CD14-positive monocyte (primary cell): ENCODE results near the gene TULP1. TPM values are rescaled to one million over a fixed set of nuclear protein-coding genes. Genes with fewer than 3 reads are reported as not detected.

Experiments used
- DNase-seq, 3 donors: peaks; one replicate each; pipeline ENCODE4 v3.0.0-alpha.2; 2011 to 2022
- H2AFZ ChIP-seq: 2 replicates; pipeline ENCODE4 v1.6.0; 2012; ENCODE audit warnings: mild to moderate bottlenecking, low read depth, low read length, inconsistent platforms; ENCODE audit not compliant: insufficient read depth, poor library complexity, severe bottlenecking
- H3K27ac ChIP-seq, 2 donors: 1 replicate in 1 of 2; 2 replicates in 1 of 2; pipeline ENCODE4 v1.5.1; 2012 to 2013; ENCODE audit warnings: low read length in 2 of 2, control low read depth in 1 of 2, inconsistent platforms in 1 of 2, low read depth in 1 of 2, mild to moderate bottlenecking in 1 of 2
- H3K27me3 ChIP-seq, 2 donors: one replicate each; pipeline versions ENCODE4 v1.6.0 to v1.6.1; 2011 to 2013; ENCODE audit warnings: low read length in 2 of 2; ENCODE audit not compliant: control insufficient read depth in 2 of 2, insufficient read depth in 2 of 2
- H3K36me3 ChIP-seq, 2 donors: replicated peaks in 1 of 2; 1 replicate in 1 of 2; 2 replicates in 1 of 2; pipeline versions ENCODE4 v1.5.1 to v1.6.1; 2012 to 2013; ENCODE audit warnings: low read length in 2 of 2, control low read depth in 1 of 2, inconsistent platforms in 1 of 2, mild to moderate bottlenecking in 1 of 2; ENCODE audit not compliant: insufficient read depth in 2 of 2, control insufficient read depth in 1 of 2
- H3K4me1 ChIP-seq, 2 donors: 1 replicate in 1 of 2; 2 replicates in 1 of 2; pipeline versions ENCODE4 v1.5.1 to v1.6.1; 2012 to 2013; ENCODE audit warnings: low read length in 2 of 2, control low read depth in 1 of 2, inconsistent platforms in 1 of 2, mild to moderate bottlenecking in 1 of 2, moderate library complexity in 1 of 2; ENCODE audit not compliant: insufficient read depth in 2 of 2, control insufficient read depth in 1 of 2
- H3K4me2 ChIP-seq: replicated peaks from 2 replicates; pipeline ENCODE3; 2012; ENCODE audit warnings: low read length, moderate library complexity, mild to moderate bottlenecking; ENCODE audit not compliant: poor library complexity, severe bottlenecking; ENCODE audit errors: extremely low read depth
- H3K4me3 ChIP-seq, 3 experiments: fragments of 200-600 bp in 1 of 3; sonication (generic) in 1 of 3; replicated peaks in 1 of 3; 1 replicate in 2 of 3; 2 replicates in 1 of 3; pipeline ENCODE4 v1.5.1; 2011 to 2013; ENCODE audit warnings: low read length in 3 of 3, mild to moderate bottlenecking in 3 of 3, control low read depth in 2 of 3, low read depth in 2 of 3, inconsistent platforms in 1 of 3, moderate library complexity in 1 of 3
- H3K79me2 ChIP-seq: 2 replicates; pipeline ENCODE4 v1.6.0; 2012; ENCODE audit warnings: mild to moderate bottlenecking, control low read depth, inconsistent platforms, low read length, moderate library complexity; ENCODE audit not compliant: insufficient read depth
- H3K9ac ChIP-seq: 2 replicates; pipeline ENCODE4 v1.6.0; 2017; ENCODE audit warnings: low read length, mild to moderate bottlenecking; ENCODE audit not compliant: insufficient read depth, poor library complexity, severe bottlenecking
- H3K9me3 ChIP-seq, 2 donors: replicated peaks in 1 of 2; 1 replicate in 1 of 2; 2 replicates in 1 of 2; pipeline versions ENCODE4 v1.5.1 to v1.6.1; 2012 to 2013; ENCODE audit warnings: low read length in 2 of 2, control low read depth in 1 of 2; ENCODE audit not compliant: control insufficient read depth in 1 of 2, insufficient read depth in 1 of 2
- H4K20me1 ChIP-seq: 2 replicates; pipeline ENCODE4 v1.6.0; 2012; ENCODE audit warnings: mild to moderate bottlenecking, low read length, control low read depth, moderate library complexity; ENCODE audit not compliant: insufficient read depth
- H3K27ac Mint-ChIP-seq, 7 donors: one replicate each; pipeline ENCODE4 v1.8.0; 2020; ENCODE audit warnings: mild to moderate bottlenecking in 7 of 7, mixed read lengths in 7 of 7, moderate library complexity in 6 of 7, inconsistent platforms in 2 of 7
- H3K27me3 Mint-ChIP-seq, 3 donors: one replicate each; pipeline ENCODE4 v1.8.0; 2021 to 2022; ENCODE audit warnings: low read depth in 3 of 3, mild to moderate bottlenecking in 3 of 3, mixed read lengths in 3 of 3, moderate library complexity in 3 of 3, inconsistent platforms in 1 of 3
- H3K36me3 Mint-ChIP-seq, 2 donors: one replicate each; pipeline ENCODE4 v1.8.0; 2020; ENCODE audit warnings: mixed read lengths in 2 of 2, inconsistent platforms in 1 of 2, mild to moderate bottlenecking in 1 of 2
- H3K4me1 Mint-ChIP-seq: one replicate; pipeline ENCODE4 v1.8.0; 2020; ENCODE audit warnings: mild to moderate bottlenecking, mixed read lengths
- H3K4me3 Mint-ChIP-seq, 2 donors: one replicate each; pipeline ENCODE4 v1.8.0; 2020; ENCODE audit warnings: mild to moderate bottlenecking in 2 of 2, mixed read lengths in 2 of 2, moderate library complexity in 1 of 2
- H3K9me3 Mint-ChIP-seq, 7 donors: one replicate each; pipeline ENCODE4 v1.8.0; 2020 to 2022; ENCODE audit warnings: mixed read lengths in 7 of 7, mild to moderate bottlenecking in 6 of 7, moderate library complexity in 6 of 7, inconsistent platforms in 2 of 7
- WGBS: methylation state at CpG from one replicate; pipeline ENCODE4 v1.1.5; 2013; ENCODE audit warnings: missing lambda C conversion rate; ENCODE audit not compliant: insufficient coverage; 5-methylcytosine and 5-hydroxymethylcytosine counted together
- intact Hi-C, 2 donors: fragments of 100-400 bp; cut with micrococcal nuclease; formaldehyde crosslinking; loops; one replicate each; pipeline versions ENCODE4 v1.15.0 to v1.15.1; 2023
- polyA plus RNA-seq, 3 donors: library from polyadenylated mRNA; depleted of rRNA in 1 of 3; unstranded in 2 of 3; stranded (reverse) in 1 of 3; fragments of 300-500 nt in 2 of 3; fragments of >200 nt in 1 of 3; fragmentation: Illumina TruSeq in 2 of 3; gene quantifications; 1 replicate in 2 of 3; 2 replicates in 1 of 3; pipeline ENCODE4 v1.2.3, GENCODE V29; 2012 to 2021
- TF ChIP-seq, protein P1 (sequence below): fragments of 200-600 bp; IDR thresholded peaks from one replicate; pipeline ENCODE4 v1.8.0; 2022; ENCODE audit warnings: antibody characterized with exemption, mild to moderate bottlenecking

Gene TULP1
- polyA plus RNA-seq, 3 donors: not detected

DNA sequence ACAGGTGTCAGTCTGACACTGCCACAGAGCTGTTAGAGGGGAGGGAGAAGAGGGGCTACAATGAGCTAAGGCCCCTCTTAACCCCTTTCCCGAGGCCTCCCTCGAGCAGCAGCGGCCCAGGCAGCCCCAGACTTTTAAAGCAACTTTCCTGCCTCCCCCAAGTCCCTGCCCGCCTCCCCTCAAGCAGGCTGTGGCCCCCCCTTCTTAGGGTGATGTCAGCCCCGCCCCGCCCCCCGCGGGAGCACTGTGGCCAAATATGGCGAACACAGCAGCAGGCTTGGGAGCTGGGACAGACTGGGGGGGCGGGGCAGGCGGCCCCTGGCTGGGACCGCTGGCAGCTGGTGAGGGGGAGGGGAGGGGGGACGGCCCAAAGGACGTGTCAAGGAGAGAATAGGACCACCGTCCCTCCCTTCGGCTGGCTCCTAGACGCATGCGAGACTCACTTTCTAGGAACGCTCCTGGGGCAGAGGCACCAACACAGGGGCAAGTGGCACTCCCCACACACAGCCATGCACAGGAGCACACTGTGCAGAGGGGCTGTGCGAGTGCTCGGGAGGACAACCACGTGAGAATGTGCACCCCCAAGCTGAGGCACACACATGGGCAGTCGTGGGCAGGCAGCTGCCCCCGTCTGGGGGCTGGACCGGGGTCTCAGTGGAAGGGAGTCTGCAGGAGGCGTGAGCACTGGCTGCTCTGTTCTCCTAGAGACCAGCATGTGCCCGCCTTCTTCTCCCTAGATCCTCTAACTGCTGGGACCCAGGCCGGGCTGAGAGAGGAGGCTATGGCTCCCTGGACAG is 22.5 kb downstream of the TULP1 start:
- peaks cover 35 to 36% of the 10 kb centered on the region in 2 donors for H3K4me1 ChIP-seq
- no peak overlapping the region for H3K27ac ChIP-seq
- no peak overlapping the region for H3K27ac Mint-ChIP-seq

DNA sequence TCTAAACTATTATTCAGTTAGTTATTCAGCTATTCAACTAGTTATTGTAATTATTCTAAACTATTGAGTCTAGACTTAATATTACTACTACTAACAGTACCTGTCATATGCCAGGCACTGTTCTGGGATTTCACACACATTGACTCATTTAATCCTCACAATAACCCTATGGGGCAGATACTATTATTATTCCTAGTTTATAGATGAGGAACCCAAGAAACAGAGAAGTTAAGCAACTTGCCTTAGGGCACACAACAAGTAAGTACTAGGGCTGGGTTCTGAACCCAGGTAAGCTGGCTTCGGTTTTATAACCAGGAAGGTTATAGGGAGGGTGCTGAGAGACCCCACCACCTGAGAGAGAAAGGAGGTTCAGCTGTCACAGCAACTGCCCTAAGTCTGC is 23.6 kb downstream of the TULP1 start:
- no peaks in the 10 kb centered on the region for H3K36me3 Mint-ChIP-seq
- no peaks in the 10 kb centered on the region for H3K36me3 ChIP-seq
- no peak overlapping the region for H3K4me3 ChIP-seq
- H3K9me3 ChIP-seq: no peaks in the 10 kb centered on the region
- TF ChIP-seq, protein P1, sequence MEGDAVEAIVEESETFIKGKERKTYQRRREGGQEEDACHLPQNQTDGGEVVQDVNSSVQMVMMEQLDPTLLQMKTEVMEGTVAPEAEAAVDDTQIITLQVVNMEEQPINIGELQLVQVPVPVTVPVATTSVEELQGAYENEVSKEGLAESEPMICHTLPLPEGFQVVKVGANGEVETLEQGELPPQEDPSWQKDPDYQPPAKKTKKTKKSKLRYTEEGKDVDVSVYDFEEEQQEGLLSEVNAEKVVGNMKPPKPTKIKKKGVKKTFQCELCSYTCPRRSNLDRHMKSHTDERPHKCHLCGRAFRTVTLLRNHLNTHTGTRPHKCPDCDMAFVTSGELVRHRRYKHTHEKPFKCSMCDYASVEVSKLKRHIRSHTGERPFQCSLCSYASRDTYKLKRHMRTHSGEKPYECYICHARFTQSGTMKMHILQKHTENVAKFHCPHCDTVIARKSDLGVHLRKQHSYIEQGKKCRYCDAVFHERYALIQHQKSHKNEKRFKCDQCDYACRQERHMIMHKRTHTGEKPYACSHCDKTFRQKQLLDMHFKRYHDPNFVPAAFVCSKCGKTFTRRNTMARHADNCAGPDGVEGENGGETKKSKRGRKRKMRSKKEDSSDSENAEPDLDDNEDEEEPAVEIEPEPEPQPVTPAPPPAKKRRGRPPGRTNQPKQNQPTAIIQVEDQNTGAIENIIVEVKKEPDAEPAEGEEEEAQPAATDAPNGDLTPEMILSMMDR: no peak
- intact Hi-C loops: no loop called here
- 86% methylated on average over 1 of the region's 1 CpG for WGBS
- H3K27ac ChIP-seq: no peak overlapping the region
- H4K20me1 ChIP-seq: peaks cover under 1% of the 10 kb centered on the region
- no peak overlapping the region for H3K9ac ChIP-seq
- no peak overlapping the region for H3K4me2 ChIP-seq
- H3K27me3 Mint-ChIP-seq: peaks cover 44 to 51% (median 44%) of the 10 kb centered on the region in 3 donors
- peaks cover 26% of the 10 kb centered on the region for H3K4me1 Mint-ChIP-seq
- H3K4me3 Mint-ChIP-seq: peak overlapping the region in 1 of 2 donors; percentile 30
- peaks cover 24 to 26% of the 10 kb centered on the region in 2 donors for H3K4me1 ChIP-seq
- no peak for DNase-seq
- H3K27ac Mint-ChIP-seq: no peak overlapping the region
- no peak overlapping the region for H2AFZ ChIP-seq
- H3K27me3 ChIP-seq: peaks cover 0 to 44% of the 10 kb centered on the region in 2 donors
- H3K79me2 ChIP-seq: no peaks in the 10 kb centered on the region
- peaks cover 0 to 3% (median 0%) of the 10 kb centered on the region in 7 donors for H3K9me3 Mint-ChIP-seq

More for the DNA sequence above, 22.5 kb downstream of the TULP1 start:
- H3K9me3 Mint-ChIP-seq: peaks cover 0 to 3% (median 2%) of the 10 kb centered on the region in 7 donors
- H2AFZ ChIP-seq: no peak overlapping the region
- peaks cover 50 to 60% (median 50%) of the 10 kb centered on the region in 3 donors for H3K27me3 Mint-ChIP-seq
- WGBS: 62% methylated on average over 19 of the region's 28 CpGs
- no peaks in the 10 kb centered on the region for H3K36me3 ChIP-seq
- H3K79me2 ChIP-seq: no peaks in the 10 kb centered on the region
- H3K4me2 ChIP-seq: no peak overlapping the region
- intact Hi-C loops: no loop called here
- no peaks in the 10 kb centered on the region for H3K9me3 ChIP-seq
- peaks cover 36% of the 10 kb centered on the region for H3K4me1 Mint-ChIP-seq
- H3K4me3 Mint-ChIP-seq: peak overlapping the region in 1 of 2 donors; percentile 42
- TF ChIP-seq, protein P1: no peak
- no peak overlapping the region for H3K9ac ChIP-seq
- H4K20me1 ChIP-seq: peaks cover 10% of the 10 kb centered on the region
- no peak overlapping the region for H3K4me3 ChIP-seq
- no peak for DNase-seq
- peaks cover 5 to 56% of the 10 kb centered on the region in 2 donors for H3K27me3 ChIP-seq
- no peaks in the 10 kb centered on the region for H3K36me3 Mint-ChIP-seq
